NCI-H128 (cell line): Measurements from ENCODE around the gene SCG5.

Experiments
- DNase-seq: peaks from one replicate; lab custom pipeline; 2025; ENCODE audit not compliant: unreplicated experiment; lab: John Stamatoyannopoulos, UW

Gene SCG5

DNA sequence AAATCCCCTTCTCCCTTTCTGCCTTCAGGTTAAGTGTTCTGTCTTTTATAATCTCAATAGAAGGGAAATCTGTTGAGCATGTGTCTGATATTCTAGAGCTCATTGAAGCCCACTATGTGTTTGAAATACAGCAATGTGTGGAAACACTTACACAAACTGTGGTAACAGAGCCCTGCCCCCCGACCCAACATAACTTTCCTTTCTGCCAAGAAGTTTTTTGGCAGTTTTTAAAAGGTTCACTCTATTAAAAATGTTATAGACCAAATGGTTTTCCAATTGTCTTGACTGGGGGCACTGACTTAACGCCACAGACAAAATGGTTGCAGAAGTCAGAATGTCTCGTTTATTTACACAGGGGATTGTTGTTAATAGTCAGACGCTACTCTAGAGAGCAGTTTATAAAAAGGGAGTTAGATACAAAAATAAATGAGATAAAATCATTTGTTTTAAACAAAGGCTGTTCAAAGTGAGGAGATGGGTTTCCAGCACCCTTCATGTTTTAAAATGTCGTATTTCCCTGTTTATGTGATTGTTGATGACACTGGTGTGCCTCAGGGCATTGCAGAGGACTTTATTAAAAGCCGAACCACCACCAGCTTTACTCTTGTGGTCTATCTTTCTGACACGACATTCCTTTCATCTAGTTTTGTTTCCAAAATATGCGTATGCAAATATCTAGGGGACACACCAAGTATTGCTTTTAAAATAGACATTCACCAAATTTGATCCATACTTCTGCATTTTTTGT is 49.6 kb downstream of the SCG5 start:
- no peak for DNase-seq

DNA sequence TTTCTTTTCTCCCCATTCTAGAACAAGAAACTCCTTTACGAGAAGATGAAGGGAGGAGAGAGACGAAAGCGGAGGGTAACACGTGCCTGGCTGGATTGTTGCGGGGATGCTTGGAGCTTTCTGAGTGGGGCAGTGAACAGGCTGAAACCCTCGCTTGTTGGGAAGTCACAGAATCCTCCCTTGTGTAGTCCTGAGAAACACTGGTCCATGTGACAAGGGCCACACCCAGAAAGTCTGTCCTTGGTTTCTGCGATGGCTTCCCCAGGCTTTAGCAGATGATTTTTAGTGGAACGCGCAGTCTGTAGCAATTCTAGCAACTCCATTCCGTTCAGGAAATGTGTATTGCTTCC is 50.2 kb downstream of the SCG5 start:
- no peak for DNase-seq

DNA sequence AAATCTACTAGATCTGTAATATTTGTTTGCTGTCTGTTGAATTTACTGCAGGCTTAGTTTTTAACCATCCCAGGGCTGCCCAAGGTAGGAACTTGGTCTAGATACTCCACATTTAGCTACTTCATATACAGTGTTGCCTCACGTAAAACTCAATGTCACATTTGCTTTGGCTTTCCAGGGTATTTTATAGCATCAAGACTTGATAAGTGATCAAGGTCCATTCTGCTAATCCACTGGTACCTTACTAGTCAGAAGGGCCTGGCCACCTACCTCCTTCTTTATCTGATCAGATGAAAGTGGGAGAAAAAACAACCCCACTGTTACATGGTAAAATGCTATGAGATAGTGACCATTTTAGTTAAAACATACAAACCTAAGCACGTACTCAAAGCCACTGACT is 50.8 kb downstream of the SCG5 start:
- no peak for DNase-seq

DNA sequence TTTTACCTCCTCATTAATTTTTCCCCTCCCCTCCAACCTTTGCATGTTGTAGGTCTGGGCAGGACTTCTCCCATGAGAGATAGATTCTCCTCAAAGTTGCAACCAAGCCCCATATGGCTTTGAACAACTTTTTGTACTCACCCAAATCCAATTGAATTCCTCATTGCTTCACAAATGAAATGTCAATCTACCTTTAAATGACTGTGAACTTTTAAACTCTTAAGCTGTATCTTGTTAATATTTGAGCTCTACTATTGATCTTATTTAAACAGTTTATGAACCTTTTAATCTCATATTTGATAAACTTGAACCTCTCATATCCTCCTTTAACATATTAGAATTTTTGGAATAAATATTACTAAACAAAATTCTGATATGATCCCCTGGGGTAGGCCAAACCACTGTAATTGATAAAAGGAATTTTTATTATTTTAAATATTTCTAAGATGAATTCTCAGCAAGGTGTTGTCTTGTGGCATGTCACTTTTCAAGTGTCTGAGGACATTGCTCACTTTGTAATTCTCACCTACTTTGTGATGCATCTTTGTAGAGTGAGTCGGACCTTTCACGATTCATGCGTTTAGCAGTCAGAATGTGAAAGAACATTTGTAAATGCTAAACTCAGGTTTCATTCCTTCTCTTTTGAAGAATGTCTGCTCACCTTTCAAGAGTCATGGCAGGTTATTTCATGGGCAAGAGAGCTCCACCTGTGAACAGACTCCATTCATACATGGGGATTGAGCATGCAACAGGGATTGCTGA is 52.9 kb downstream of the SCG5 start:
- DNase-seq, result no peak

DNA sequence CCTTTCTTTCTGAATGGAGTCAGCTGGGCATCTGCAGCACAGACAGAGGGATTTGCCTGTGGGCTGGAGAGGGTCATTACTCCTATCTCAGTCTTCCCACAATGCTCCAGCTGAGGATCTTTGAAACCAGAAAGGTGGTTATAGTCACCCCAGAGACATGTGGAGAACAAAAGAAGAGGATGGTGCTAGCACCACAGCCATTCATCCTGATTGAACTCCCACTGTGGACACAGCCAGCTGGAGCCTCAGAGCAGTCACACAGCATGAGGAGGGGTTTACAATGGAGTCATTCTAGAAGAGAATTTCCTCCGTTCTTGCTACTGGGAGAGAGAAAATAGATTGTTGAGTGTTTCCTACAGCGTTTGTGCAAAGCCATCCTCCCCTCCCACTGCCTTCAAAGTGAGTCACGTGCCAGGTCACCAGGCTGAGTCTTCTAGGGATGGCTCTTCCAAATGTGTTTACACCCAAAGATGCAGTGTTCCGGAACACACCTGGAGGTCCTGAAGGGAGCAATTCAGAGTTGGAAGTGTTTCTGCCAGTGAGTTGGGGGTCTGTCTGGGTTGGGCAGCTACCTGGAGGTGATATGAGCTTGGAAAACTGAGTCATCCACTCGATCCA is 57.4 kb downstream of the SCG5 start:
- DNase-seq, result no peak

DNA sequence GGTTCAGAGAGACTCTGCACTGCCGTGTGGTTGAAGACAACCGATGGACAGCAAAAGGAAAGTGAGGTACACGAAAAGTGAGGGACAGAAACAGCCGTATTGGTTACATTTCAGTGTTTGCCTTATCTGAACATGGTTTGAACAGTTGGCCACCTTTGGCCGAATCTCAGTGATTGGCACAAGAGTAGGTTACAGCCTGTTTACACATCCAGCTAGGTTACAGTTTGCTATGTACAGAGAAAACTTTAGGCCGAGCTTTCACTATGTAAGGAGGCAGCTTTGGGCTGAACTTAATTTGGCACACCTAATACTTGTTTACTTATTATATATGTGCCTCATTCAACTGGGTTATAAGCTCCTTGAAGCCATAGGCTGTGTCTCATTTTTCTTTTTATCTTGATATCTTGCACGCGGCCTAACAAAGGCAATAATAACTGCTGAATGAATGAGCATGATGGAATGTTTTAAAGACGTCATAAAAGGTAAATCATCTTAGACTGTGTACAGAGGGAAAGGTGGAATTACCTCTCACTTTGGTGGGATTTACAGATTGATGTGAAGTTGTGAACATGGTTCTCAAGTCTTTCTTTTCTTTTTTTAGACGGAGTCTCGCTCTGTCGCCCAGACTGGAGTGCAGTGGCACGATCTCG is 59.1 kb downstream of the SCG5 start:
- no peak for DNase-seq

DNA sequence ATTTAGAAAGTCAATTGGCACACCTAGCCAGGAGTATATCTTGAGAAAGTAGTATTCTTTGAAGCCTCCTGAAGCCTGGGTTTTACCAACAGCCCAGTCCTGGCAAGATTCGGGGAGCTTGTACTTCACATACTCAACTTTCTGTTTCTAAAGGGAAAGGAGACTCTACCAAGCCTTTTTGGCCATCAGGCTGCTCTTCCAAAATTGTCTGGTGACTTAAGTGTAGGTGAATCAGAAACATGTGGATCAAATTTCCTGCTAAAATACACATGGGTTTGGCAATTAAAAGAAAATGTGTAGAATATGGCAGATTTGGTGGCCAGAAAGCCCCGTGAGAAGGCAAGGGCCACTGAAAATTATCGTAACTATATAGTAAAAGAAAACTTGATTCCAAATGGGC is 60.4 kb downstream of the SCG5 start:
- DNase-seq, result no peak

DNA sequence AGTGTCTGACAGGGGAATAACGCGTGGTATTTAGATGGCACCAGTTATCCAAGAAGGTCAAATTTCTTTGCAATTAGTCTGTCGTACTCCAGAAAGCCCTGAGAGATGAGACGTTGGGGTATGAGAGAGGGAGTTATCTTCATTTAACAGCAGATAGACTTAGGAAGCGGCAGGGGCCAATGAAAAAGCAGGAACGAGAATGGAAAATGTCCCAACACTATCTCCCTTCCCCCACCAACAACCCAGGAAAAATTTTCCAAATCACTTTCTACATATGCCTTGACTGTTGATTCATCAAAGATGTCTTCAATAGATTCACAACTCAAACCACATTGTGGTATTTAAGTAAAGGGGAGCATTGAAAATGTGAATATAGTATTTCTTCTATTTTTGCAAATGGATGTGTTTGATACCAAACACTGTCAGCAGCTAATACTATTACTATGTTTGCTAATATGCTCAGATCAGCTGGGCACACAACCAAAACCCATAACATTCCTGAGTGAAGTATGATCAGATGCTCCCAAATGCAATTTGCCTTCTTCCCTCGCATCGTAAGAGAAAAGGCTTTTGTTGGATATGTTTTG is 63.0 kb downstream of the SCG5 start:
- no peak for DNase-seq

DNA sequence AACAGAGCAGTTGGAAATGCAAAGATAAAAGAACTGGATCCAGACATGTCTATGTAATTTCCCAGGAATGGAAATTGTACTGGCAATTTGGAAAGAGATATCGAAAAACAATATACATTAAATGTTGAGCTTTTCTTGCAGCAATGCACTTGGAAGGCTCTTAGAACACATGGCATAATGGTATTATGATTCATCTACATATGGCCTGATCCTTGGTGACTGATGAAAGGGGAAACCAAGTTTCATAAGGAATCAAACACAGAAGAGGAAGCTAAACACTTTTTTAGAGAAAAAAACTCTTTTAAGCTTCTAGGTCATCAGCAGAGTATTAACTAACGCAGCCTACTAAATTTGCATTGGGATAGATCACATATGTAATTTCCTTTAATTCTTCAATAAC is 63.9 kb downstream of the SCG5 start:
- DNase-seq, result no peak

DNA sequence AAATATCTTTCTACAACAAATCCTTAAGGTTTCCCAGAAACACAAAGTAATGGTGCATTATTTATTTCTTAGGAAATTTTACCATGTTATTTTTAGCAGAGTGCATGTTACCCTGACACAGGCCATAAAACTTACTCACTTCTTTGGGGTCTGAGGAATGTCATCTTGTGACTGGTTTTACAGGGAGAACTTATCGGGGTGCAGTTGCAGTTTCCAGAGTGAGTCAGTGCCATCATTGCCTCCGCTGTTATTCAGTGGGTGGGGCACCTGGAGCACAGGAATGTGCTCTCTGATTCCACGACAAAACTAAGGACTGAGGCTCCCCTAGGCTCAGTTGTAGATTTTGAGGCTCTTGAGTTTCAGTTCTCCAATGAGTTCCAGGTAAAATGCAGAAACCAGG is 65.2 kb downstream of the SCG5 start:
- DNase-seq, result no peak

DNA sequence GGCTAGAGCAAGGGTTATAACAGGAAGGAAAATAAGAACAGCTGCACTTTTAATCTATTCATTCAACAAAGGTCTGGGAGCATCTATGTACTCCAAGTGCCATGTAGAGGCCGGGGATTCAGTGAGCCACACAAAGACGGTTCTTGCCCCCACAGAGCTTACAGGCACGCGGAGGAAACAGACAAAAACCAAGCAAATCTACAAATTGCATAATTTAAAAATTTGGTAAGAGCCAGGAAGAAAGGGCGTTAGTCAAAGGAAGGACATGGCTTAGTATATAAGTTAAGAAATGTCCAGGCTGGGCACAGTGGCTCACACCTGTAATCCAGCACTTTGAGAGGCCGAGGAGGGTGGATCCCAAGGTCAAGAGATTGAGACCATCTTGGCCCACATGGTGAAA is 65.9 kb downstream of the SCG5 start:
- DNase-seq, result no peak

DNA sequence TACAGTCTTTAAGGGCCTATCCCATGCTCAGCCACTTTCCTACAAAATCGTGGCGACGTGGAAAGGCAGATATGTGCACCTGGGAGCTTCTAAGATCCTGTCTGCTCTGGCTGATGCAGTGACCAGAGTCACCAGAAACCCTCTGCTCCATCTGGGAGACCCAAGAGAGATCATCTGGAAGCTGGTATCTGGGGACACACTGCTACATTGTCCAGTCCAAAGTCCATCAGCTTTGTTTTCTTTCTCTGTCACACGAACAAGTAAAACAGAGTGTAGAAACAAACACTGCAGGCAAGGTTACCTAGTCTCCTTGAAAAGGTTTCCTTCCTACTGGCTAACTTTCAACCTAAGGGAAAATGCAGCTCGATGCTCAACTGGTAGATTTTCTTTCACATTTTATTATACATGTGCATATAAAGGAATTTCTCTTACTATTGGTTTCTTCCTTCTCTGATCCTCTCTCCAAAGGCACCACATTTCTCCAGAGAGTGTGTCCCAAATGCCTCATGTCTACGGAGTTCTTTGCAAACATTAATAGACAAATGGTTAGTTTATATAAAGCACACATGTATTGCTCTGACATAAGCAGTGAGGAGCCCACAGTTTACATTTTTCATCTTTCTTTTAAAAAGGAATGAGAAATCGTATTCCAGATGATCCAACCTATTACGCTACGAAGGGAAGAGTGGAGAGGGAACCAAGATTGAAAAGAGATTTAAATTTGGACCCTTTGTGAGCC is 68.0 kb downstream of the SCG5 start:
- no peak for DNase-seq

DNA sequence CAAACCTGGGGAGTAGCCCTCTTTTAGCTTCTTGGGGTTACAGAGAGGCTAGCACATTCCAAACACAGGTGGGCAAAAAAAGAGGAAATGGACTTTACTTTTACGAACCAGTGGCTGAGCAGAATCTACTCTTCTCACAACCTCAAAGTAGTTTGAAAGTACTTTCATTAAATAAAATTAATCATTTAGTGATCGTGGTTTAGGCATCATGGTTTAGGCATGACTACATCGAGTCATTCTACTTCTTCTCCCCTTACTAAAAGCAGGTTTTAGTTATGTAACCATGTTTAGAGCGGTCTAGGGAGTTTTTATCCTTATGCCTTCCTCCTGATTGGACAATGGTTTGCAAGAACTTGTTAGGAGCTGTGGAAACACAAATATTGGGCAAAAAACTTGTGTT is 73.8 kb downstream of the SCG5 start:
- DNase-seq, result no peak

DNA sequence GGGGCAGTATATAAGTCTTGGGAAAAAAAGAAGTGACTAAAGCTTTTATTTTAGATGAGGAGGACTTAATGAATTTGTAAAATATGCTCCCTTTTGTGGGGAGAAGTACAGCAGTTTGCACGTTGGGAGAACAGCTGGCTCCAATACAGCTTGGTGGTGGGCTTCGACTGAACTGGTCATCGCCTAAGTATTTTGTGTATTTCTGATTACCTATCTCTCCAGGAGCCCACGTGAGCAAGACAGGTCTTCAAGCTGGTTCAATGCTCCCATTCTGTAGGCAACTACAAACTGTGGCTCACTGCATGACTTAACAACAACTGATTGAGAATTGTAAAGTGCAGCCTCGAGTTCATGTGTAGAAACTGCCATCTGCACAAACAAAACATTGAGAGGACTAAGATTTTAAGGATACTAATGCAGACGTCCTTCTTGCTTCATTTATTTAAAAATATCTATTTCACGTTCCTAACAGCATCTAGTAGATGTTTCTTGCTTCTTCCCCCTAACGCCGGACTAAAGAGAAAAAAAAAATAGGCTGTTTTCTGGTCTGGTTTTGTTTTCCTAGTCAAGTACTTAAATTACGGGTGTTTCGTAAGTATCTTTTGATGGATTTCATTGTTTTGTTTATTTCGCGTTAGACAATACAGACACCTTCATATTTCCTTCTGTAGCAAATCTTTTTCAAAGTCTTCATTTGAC is 74.9 kb downstream of the SCG5 start:
- DNase-seq, result no peak

DNA sequence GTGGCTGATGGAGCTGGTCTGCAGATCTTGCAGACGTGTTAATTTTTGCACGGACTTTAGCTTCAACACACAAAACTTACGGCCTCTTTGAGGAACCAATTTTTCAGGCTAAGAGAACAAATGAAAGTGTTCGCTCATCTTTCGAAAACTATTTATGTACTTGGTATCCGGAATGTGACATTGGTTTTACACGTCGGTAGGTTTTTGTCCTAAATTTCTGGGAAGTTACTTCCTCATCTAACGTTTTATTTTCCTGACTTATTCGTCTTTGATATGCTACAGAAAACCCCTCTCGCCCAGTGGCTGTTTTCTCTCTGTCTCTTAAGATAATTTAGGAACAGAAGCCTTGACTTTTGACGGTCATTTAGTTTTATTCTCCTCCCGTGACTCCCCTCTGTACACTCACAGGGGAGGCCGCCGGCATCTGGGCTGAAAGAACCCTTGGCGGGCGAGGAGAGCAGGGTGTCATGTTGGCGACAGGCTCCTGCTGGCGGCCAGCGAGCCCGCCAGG is 75.5 kb downstream of the SCG5 start:
- no peak for DNase-seq

DNA sequence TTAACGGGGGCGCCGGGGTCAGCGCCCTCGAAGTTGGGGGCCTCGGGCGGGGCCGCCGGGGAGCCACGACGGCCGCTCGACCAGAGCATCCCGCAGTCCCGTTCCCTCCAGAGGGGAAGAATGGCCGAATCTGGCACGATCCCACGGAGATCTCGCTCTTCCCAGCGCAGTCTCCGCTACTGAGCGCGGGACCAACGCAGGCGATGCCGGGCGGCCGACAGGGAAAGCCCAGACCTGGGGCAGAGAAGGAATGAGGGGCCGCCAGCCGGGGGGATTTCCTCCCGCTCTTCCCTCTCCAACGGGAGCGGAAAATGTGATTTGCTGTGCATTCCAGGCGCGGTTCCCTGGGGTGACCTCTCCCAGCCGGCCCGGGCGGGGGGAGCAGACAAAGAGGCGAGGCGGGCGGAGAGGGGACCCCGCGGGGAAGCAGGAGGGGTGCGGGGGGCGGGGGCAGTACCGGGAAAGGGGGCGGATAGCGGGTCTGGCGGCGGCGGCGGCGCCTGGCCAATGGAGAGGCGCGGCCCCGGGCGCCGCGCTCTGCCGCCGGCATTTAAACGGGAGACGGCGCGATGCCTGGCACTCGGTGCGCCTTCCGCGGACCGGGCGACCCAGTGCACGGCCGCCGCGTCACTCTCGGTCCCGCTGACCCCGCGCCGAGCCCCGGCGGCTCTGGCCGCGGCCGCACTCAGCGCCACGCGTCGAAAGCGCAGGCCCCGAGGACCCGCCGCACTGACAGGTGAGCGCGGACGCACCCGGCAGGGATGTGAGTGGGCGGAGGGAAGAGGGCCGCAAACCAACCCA is 76.1 kb downstream of the SCG5 start, which contains the start of gene GREM1:
Gene GREM1, plus strand, starts transcription at position 579 of the 801 bp plus-strand sequence. CDS start 12,687 bp downstream, outside the sequence.
- no peak for DNase-seq

DNA sequence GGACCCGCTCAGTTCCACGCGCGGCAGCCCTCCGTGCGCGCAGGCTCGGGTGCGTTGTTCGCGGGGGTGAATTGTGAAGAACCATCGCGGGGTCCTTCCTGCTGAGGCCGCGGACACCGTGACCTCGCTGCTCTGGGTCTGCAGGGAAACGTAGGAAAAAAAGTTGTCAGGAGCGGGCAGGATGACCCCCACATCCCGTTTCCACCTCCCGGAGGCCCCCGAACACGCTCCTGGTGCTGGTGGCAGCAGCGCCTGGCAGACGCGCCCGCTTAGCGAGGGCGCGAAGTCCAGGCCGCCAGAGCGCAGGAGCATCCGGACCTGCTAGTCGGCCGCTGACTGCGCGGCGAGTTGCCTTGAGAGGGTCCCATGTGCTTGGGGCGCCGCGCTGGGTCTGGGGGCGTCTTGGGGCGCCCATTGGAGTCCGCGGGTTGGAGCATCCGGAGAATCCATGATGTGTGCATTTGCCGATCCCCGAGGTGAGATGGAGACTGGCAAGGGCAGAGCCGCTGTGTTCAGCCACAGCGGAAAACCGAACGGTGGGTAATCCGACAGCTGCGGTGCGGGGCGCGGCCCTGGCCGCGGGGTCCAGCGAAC is 76.8 kb downstream of the SCG5 start:
- no peak for DNase-seq

DNA sequence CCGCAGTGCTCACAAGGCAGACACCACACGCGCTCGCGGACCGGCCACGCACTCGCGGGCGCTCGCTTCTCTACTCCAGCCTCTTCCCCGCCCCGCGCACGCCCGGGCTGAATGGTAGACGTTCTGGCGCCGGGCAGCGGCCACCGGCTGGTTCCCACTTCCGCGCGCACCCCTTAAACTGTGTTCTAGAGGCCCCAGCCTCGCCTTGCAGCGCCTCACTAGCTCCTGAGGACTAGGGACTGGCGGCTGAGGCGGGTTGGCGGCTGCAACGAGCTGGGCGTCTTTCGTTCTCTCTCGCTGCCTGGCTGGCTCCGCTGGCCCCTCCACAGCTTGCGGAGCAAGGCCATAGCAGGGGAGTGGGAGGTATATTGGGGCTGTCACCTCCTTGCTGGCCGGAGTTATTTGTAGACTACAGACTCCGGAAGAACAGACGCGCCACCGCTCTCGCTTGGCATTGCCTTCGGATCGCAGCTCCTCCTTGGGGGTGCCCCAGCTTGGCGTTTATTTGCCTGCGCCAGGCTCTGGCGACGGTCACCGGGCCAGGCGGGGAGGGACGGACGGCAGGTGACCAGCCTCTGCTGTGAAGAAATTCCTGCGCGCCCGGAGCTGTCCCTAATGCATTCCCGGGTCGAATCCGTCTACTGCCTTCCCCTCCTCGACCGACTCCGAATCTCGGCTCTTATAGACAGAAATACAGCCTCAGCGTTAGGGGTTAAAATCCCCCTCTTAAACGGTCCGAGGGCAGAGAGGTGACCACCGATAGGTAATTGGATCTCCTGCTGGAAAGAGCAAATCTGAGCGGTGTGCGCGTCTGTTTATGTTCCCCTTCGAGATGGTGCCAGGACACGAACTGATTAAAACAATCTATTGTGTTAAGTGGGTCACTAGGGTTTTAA is 77.6 kb downstream of the SCG5 start:
- no peak for DNase-seq
